HEK293T (cell line): ENCODE data around the gene CLIP1.

Source experiments
- CTCF ChIA-PET: fragments of 350-600 bp; formaldehyde crosslinking; extraction: SDS; loops from one replicate; lab custom pipeline; 2021; ENCODE audit warnings: antibody characterized with exemption, inconsistent platforms; lab: Yijun Ruan, JAX
- POLR2A ChIA-PET: fragments of 350-600 bp; formaldehyde crosslinking; extraction: SDS; loops from one replicate; lab custom pipeline; 2020; ENCODE audit warnings: antibody characterized with exemption, inconsistent platforms; lab: Yijun Ruan, JAX
- DNase-seq: peaks from one replicate; pipeline ENCODE4 v3.0.0; 2012; ENCODE audit warnings: mixed read lengths; ENCODE audit errors: extremely low spot score
- ARNT ChIP-seq: fragments of 450-650 bp; IDR thresholded peaks from 2 replicates; pipeline ENCODE4 v1.6.1; 2017; ENCODE audit warnings: mild to moderate bottlenecking
- BHLHE40 ChIP-seq: fragments of 450-650 bp; IDR thresholded peaks from 2 replicates; pipeline ENCODE4 v1.6.1; 2016; ENCODE audit warnings: mild to moderate bottlenecking, moderate library complexity, borderline replicate concordance
- CTBP1 ChIP-seq: fragments of 450-650 bp; IDR thresholded peaks from 2 replicates; pipeline ENCODE4 v1.6.1; 2016; ENCODE audit warnings: borderline replicate concordance
- ELF4 ChIP-seq: fragments of 450-650 bp; IDR thresholded peaks from 2 replicates; pipeline ENCODE4 v1.6.1; 2017; ENCODE audit warnings: antibody characterized with exemption
- FOXA1 ChIP-seq: fragments of 450-650 bp; IDR thresholded peaks from 2 replicates; pipeline ENCODE4 v1.6.1; 2016; ENCODE audit warnings: mild to moderate bottlenecking
- FOXK2 ChIP-seq: fragments of 450-650 bp; IDR thresholded peaks from 2 replicates; pipeline ENCODE4 v1.6.1; 2016; ENCODE audit warnings: mild to moderate bottlenecking
- FOXM1 ChIP-seq: fragments of 450-650 bp; IDR thresholded peaks from 2 replicates; pipeline ENCODE4 v1.6.1; 2017; ENCODE audit warnings: mild to moderate bottlenecking, borderline replicate concordance
- HDGF ChIP-seq: fragments of 450-650 bp; IDR thresholded peaks from 2 replicates; pipeline ENCODE4 v1.6.1; 2017; ENCODE audit warnings: antibody characterized with exemption, borderline replicate concordance
- L3MBTL2 ChIP-seq: fragments of 450-650 bp; conservative IDR thresholded peaks from 2 replicates; pipeline ENCODE4 v1.6.1; 2016; ENCODE audit warnings: mild to moderate bottlenecking
- LEF1 ChIP-seq: fragments of 450-650 bp; IDR thresholded peaks from 2 replicates; pipeline ENCODE4 v1.6.1; 2017; ENCODE audit warnings: mild to moderate bottlenecking, borderline replicate concordance
- NFRKB ChIP-seq: fragments of 450-650 bp; IDR thresholded peaks from 2 replicates; pipeline ENCODE4 v1.6.1; 2016; ENCODE audit warnings: mild to moderate bottlenecking, moderate library complexity
- PKNOX1 ChIP-seq: fragments of 450-650 bp; IDR thresholded peaks from 2 replicates; pipeline ENCODE4 v1.6.1; 2016
- SP1 ChIP-seq: fragments of 450-650 bp; IDR thresholded peaks from 2 replicates; pipeline ENCODE4 v1.6.1; 2017
- SUZ12 ChIP-seq: fragments of 450-650 bp; IDR thresholded peaks from 2 replicates; pipeline ENCODE4 v1.6.1; 2016; ENCODE audit warnings: mild to moderate bottlenecking
- TARDBP ChIP-seq: fragments of 450-650 bp; IDR thresholded peaks from 2 replicates; pipeline ENCODE4 v1.6.1; 2016
- ZNF384 ChIP-seq: fragments of 450-650 bp; IDR thresholded peaks from 2 replicates; pipeline ENCODE4 v1.6.1; 2016

CLIP1 gene

DNA sequence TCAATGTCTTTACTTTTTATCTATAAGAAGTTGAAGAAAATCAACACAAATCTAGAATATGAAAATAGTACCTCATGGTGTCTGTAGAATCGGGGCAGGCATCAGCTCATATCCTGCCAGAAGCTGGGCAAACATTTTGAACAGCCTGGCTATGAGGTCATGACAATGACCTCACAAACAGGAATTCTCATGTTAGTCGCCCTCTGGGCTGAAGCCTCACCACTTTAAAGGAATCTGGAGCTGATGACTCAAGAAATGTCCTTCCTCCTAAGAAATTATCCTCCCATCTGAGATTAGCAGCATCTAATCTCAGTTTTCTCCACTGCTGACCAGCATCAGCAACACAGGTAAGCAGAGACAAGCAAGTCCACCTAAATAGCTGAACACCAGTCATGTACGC lies 27.1 kb downstream of the CLIP1 start:
- DNase-seq = no peak
- POLR2A ChIA-PET = no interaction called here
- TF ChIP-seq CTBP1 (no peak), FOXM1 (no peak), FOXK2 (no peak), FOXA1 (no peak), SP1 (no peak), TARDBP (no peak), HDGF (no peak), PKNOX1 (no peak), LEF1 (no peak), SUZ12 (no peak), ARNT (no peak), ELF4 (no peak), ZNF384 (no peak), BHLHE40 (no peak), L3MBTL2 (no peak), NFRKB (no peak)
- CTCF ChIA-PET = interaction anchor here (0.6 to 1.0 kb wide), 3 partner anchors 20 to 472 kb away, joined by 3 read pairs; no protein-coding TSS in a partner anchor

DNA sequence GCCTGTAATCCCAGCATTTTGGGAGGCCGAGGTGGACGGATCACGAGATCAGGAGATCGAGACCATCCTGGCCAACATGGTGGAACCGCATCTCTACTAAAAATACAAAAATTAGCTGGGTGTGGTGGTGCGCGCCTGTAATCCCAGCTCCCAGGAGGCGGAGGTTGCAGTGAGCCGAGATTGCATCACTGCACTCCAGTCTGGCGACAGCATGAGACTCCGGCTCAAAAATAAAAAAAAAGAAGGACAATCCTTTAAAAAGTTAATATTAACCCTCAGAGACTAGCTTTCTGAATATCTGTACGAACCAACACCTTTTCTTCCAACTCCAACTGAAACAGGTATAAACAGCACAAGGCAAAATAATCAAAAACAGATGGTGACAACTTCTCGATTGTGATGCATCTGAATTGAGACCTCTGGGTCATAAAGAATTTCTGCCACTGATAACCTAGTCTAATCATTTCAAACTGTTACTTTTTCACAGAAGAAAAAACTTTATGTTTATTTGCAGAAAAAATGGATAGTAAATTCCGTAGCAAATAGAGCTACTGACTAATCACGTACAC lies 27.8 kb downstream of the CLIP1 start:
- CTCF ChIA-PET = interaction anchor here (0.7 to 1.0 kb wide), 2 partner anchors 19 to 60 kb away, joined by 3 read pairs; no protein-coding TSS in a partner anchor
- TF ChIP-seq L3MBTL2 (no peak), HDGF (no peak), NFRKB (no peak), CTBP1 (no peak), FOXK2 (no peak), FOXA1 (no peak), FOXM1 (no peak)
- POLR2A ChIA-PET = no interaction called here
- no peak for DNase-seq

DNA sequence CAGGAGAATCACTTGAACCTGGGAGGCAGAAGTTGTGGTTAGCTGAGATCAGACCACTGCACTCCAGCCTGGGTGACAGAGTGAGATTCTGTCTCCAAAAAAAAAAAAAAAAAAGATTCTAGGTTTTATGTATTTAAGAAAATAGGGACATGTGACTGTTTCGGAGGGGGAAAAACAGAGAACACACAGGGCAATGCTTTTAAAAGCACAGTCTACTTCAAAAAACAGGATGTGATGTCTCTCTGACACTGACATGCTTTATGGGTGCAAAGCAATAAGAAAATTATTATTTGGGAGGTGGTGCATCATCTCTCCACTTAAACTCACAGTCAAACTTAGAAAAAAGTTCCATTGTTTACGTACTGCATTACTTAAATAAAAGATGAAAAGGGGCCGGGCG lies 28.7 kb downstream of the CLIP1 start:
- DNase-seq = no peak
- TF ChIP-seq NFRKB (no peak), SUZ12 (no peak), CTBP1 (no peak), L3MBTL2 (no peak), BHLHE40 (no peak), ARNT (no peak), ZNF384 (no peak), ELF4 (no peak), FOXK2 (no peak), LEF1 (no peak)
- POLR2A ChIA-PET = no interaction called here
- CTCF ChIA-PET = no interaction called here

GRCh38 chr12:122392411-122392810 lies 30.1 kb downstream of the CLIP1 start:
- CTCF ChIA-PET = no interaction called here
- DNase-seq = no peak
- POLR2A ChIA-PET = no interaction called here
- no peak for TF ChIP-seq ELF4

DNA sequence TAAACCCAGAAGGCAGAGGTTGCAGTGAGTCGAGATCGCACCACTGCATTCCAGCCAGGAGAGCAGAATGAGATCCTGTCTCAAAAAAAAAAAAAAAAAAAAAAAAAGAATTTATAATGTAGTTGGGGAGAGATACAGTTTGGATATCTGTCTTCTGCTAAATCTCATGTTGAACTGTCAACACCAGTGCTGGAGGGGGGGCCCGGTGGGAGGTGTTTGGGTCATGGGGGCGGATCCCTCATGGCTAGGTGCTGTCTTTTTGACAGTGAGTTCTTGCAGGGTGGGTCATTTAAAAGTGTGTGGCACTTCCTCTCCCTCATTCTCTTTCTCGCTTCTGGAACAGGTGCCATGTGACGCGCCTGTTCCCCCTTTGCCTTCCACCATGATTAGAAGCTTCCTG lies 32.8 kb downstream of the CLIP1 start:
- POLR2A ChIA-PET = no interaction called here
- DNase-seq = no peak
- TF ChIP-seq L3MBTL2 (no peak), HDGF (no peak), TARDBP (no peak), FOXM1 (no peak), CTBP1 (no peak), BHLHE40 (no peak), ARNT (no peak), FOXA1 (no peak), NFRKB (no peak), SUZ12 (no peak), FOXK2 (no peak)
- CTCF ChIA-PET = interaction anchor here (1.4 kb wide), 1 partner anchor 10 kb away, joined by 6 read pairs; no protein-coding TSS in a partner anchor

DNA sequence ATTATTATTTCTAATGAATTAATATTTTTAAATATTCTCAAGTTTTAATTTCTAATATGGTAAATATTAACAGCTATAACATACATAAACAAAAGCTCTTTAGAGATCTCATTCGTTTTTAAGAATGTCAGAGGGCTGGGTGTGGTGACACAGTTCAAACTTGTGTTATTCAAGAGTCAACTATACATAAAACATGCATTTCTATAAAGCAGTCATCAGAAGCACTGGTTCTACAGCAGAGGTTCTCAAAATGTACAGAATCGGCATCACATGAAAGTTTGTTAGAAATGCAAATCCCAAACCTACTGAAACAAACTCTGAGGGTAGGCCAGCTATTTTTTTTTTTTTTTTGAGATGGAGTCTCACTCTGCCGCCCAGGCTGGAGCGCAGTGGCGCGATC lies 34.6 kb downstream of the CLIP1 start:
- TF ChIP-seq FOXK2 (no peak), FOXM1 (no peak), L3MBTL2 (no peak), SUZ12 (no peak), SP1 (no peak), ARNT (no peak), BHLHE40 (no peak), LEF1 (no peak), HDGF (no peak), NFRKB (no peak), FOXA1 (no peak), ZNF384 (no peak), ELF4 (no peak), PKNOX1 (no peak), TARDBP (no peak), CTBP1 (no peak)
- ChIA-PET CTCF (interaction anchor here (0.9 kb wide), 1 partner anchor 12 kb away, joined by 3 read pairs; no protein-coding TSS in a partner anchor), POLR2A (no interaction called here)
- no peak for DNase-seq

DNA sequence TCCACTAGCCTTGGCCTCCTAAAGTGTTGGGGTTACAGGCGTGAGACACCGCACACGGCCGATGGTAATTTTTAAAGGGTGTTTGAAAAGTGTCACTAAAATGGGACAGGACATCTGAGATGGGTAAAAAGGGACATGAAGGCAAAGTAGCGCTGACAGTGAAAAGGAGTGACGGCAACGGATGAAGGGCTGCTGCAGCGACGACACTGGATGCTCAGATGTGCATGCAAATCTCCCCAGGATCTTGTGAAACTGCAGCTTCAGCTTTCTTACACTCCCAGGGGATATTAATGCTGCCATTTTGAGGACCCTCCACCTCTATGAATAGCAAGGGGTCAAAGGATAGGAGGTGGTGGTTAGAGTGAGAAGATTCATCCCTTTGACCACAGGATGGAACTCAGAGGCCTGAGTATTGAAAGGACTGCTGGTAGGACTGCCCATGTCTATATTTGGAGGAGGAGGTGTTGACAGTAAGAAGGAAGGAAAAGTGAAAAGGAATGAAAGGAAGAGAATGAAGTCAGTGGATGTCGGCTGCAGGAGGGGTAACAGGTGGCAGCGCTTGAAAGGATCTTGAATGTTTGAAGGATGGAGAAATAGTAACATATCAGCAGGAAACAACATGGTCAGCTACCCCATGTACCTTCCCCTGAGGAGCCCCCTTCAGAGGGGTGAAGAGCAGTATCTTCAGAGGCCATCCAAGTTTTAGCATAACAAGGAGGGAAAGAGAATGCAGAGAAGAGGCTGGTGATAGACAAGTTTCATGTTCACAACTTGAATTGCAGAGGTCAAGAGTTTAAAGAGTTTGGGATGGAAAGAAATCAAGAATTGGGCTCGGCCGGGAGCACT lies 37.1 kb downstream of the CLIP1 start:
- ChIA-PET POLR2A (no interaction called here), CTCF (no interaction called here)
- no peak for DNase-seq
- TF ChIP-seq ELF4 (no peak), TARDBP (no peak), ZNF384 (no peak), LEF1 (no peak), BHLHE40 (no peak), L3MBTL2 (no peak), NFRKB (no peak)
